Endodermal cell (in vitro differentiated cells): ENCODE data around the gene ZNF417. TPM values are rescaled to one million over a fixed set of nuclear protein-coding genes. Genes with fewer than 3 reads are reported as not detected.
"Not testable (repeated sequence)": the region's sequence is repeated elsewhere in the genome, so short reads cannot be mapped to it uniquely, and the experiment has no call there.

Source experiments
- DNase-seq: peaks from one replicate; pipeline ENCODE4 v3.0.0-alpha.2; 2017
- H3K27ac ChIP-seq: 2 replicates; pipeline ENCODE4 v1.5.1; 2013; ENCODE audit warnings: mild to moderate bottlenecking, low read depth, low read length, moderate library complexity
- H3K27me3 ChIP-seq: 2 replicates; pipeline ENCODE4 v1.6.1; 2013; ENCODE audit warnings: mild to moderate bottlenecking, low read length, moderate library complexity; ENCODE audit not compliant: insufficient read depth, control insufficient read depth, poor library complexity, severe bottlenecking
- H3K36me3 ChIP-seq: 2 replicates; pipeline ENCODE4 v1.7.0; 2013; ENCODE audit warnings: mild to moderate bottlenecking, low read length, moderate library complexity; ENCODE audit not compliant: control insufficient read depth, insufficient read depth
- H3K4me1 ChIP-seq: one replicate; pipeline ENCODE4 v1.7.0; 2013; ENCODE audit warnings: low read length; ENCODE audit not compliant: control insufficient read depth, insufficient read depth
- H3K4me3 ChIP-seq: 2 replicates; pipeline ENCODE4 v1.5.1; 2013; ENCODE audit warnings: mild to moderate bottlenecking, low read length, moderate library complexity
- H3K9ac ChIP-seq: 2 replicates; pipeline ENCODE4 v1.6.1; 2013; ENCODE audit warnings: mild to moderate bottlenecking, low read length, moderate library complexity; ENCODE audit not compliant: poor library complexity, severe bottlenecking; ENCODE audit errors: extremely low read depth
- H3K9me3 ChIP-seq: 2 replicates; pipeline ENCODE4 v1.6.1; 2013; ENCODE audit warnings: mild to moderate bottlenecking, low read length, moderate library complexity; ENCODE audit not compliant: control insufficient read depth
- H3K27ac Mint-ChIP-seq: 2 replicates; pipeline ENCODE4 v1.8.0; 2020; ENCODE audit warnings: mixed read lengths
- H3K27me3 Mint-ChIP-seq: 2 replicates; pipeline ENCODE4 v1.8.0; 2021; ENCODE audit warnings: mild to moderate bottlenecking, mixed read lengths; ENCODE audit not compliant: insufficient read depth
- H3K36me3 Mint-ChIP-seq: 2 replicates; pipeline ENCODE4 v1.8.0; 2020; ENCODE audit warnings: low read depth, mixed read lengths
- H3K4me1 Mint-ChIP-seq: 2 replicates; pipeline ENCODE4 v1.8.0; 2020; ENCODE audit warnings: mixed read lengths
- H3K4me3 Mint-ChIP-seq: 2 replicates; pipeline ENCODE4 v1.8.0; 2020; ENCODE audit warnings: mild to moderate bottlenecking, moderate library complexity, mixed read lengths
- H3K9me3 Mint-ChIP-seq: 2 replicates; pipeline ENCODE4 v1.8.0; 2020; ENCODE audit warnings: mild to moderate bottlenecking, mixed read lengths
- WGBS, 2 experiments: methylation state at CpG; one replicate each; pipeline versions ENCODE4 v1.1.5 to v1.1.7; 2013; ENCODE audit warnings: missing lambda C conversion rate in 2 of 2, mixed read lengths in 1 of 2; ENCODE audit not compliant: insufficient coverage in 1 of 2, insufficient read length in 1 of 2; 5-methylcytosine and 5-hydroxymethylcytosine counted together
- total RNA-seq, 2 donors: library from RNA; stranded (reverse); fragmentation: NEBNext Ultra II Directional in 1 of 2; extraction: Animal tissue kit (Norgen Biotek cat#: 25700) in 1 of 2; gene quantifications; 2 replicates in 1 of 2; 3 replicates in 1 of 2; pipeline ENCODE4 v1.2.1, GENCODE V29; 2021
- TF ChIP-seq, protein P1 (sequence below): fragments of 200-600 bp; sonication (generic); conservative IDR thresholded peaks from 2 replicates; pipeline ENCODE4 v1.5.0; 2021; ENCODE audit warnings: antibody characterized with exemption, mild to moderate bottlenecking

Gene ZNF417
- total RNA-seq, 2 donors from 2014 or later, result 16.5 to 30.9 TPM

DNA sequence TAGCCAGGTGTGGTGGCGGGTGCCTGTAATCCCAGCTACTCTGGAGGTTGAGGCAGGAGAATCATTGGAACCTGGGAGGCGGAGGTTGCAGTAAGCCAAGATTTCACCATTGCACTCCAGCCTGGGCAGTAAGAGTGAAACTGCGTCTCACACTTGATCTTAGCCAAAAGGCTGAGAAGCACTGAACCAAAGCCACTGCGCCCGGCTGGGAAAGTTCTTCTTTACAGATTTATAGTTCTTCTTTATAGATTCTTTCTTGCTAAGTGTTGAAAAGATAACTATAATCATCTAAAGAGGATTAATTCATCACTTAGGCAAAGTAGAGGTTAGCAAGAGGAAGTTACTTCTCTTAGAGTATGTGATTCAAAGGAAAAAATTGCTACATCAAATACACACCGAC lies 11.1 kb downstream of the ZNF417 start:
- WGBS, 2 experiments, result 98 to 100% methylated on average over 2 to 4 of the region's 6 CpGs
- Histone ChIP-seq H3K27ac (no peak overlapping the region), H3K9me3 (peaks cover 24% of the 10 kb centered on the region), H3K36me3 (peaks cover 45% of the 10 kb centered on the region), H3K27me3 (no peaks in the 10 kb centered on the region), H3K4me1 (no peaks in the 10 kb centered on the region), H3K4me3 (no peak overlapping the region), H3K9ac (no peak overlapping the region)
- Mint-ChIP-seq H3K9me3 (peaks cover 17% of the 10 kb centered on the region), H3K27ac (no peak overlapping the region), H3K36me3 (peaks cover 49% of the 10 kb centered on the region), H3K27me3 (no peaks in the 10 kb centered on the region), H3K4me3 (no peak overlapping the region), H3K4me1 (no peaks in the 10 kb centered on the region)
- no peak for DNase-seq
- TF ChIP-seq, protein P1, sequence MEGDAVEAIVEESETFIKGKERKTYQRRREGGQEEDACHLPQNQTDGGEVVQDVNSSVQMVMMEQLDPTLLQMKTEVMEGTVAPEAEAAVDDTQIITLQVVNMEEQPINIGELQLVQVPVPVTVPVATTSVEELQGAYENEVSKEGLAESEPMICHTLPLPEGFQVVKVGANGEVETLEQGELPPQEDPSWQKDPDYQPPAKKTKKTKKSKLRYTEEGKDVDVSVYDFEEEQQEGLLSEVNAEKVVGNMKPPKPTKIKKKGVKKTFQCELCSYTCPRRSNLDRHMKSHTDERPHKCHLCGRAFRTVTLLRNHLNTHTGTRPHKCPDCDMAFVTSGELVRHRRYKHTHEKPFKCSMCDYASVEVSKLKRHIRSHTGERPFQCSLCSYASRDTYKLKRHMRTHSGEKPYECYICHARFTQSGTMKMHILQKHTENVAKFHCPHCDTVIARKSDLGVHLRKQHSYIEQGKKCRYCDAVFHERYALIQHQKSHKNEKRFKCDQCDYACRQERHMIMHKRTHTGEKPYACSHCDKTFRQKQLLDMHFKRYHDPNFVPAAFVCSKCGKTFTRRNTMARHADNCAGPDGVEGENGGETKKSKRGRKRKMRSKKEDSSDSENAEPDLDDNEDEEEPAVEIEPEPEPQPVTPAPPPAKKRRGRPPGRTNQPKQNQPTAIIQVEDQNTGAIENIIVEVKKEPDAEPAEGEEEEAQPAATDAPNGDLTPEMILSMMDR, result no peak

DNA sequence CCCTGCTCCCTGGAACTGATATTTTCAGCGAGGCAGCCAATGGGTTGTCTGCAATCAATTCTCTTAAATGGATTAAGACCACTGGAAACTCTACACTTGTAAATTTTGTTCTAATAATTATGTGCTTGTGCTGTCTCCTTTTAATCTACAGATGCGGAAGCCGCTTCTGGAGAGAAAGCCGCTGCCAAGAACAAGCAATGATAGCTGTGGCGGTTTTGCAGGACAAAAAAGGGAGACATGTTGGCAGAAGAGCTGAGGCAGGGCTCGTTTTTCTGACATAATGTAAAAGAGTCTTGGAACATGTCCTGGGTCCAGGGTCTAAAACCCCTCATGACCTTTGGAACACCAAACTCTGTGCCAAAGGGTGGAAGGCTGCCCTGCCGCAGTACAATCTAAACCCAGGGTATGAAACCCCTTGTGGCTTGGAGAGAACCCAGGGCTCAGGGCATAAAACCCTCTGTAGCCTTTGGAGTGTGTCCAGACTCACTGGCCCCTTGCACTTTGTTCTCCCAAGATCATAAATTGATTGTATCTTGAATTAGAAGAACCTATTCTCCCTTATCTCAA lies 12.7 kb downstream of the ZNF417 start:
- Histone ChIP-seq H3K4me1 (no peaks in the 10 kb centered on the region), H3K9me3 (peaks cover 24% of the 10 kb centered on the region), H3K36me3 (peaks cover 43% of the 10 kb centered on the region), H3K4me3 (no peak overlapping the region), H3K27me3 (no peaks in the 10 kb centered on the region), H3K27ac (no peak overlapping the region), H3K9ac (no peak overlapping the region)
- DNase-seq, result no peak
- TF ChIP-seq, protein P1, result no peak
- no peak overlapping the region for H3K27ac Mint-ChIP-seq
- H3K36me3 Mint-ChIP-seq, result peaks cover 39% of the 10 kb centered on the region
- peaks cover 12% of the 10 kb centered on the region for H3K9me3 Mint-ChIP-seq
- 81 to 84% methylated on average over 7 of the region's 7 CpGs for WGBS, 2 experiments
- no peaks in the 10 kb centered on the region for H3K4me1 Mint-ChIP-seq
- H3K27me3 Mint-ChIP-seq, result no peaks in the 10 kb centered on the region
- H3K4me3 Mint-ChIP-seq, result no peak overlapping the region

DNA sequence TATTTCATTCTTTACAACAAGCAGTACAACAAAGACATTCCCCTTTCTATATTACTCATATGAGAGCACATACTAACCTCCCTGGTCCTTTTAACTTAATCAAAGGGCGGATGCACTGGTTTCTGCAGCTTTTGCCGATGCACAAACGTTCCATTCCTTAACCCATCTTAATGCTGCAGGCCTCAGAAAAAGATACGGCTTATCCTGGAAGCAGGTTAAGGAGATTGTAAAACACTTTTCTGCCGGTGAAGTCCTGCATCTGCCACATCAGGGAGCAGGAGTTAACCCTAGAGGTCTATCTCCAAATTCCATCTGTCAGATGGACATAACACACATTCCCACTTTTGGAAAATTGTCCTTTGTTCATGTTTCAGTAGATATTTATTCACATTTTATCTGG lies 16.1 kb downstream of the ZNF417 start:
- Mint-ChIP-seq H3K4me1 (no peaks in the 10 kb centered on the region), H3K27ac (no peak overlapping the region), H3K9me3 (peaks cover 10% of the 10 kb centered on the region), H3K27me3 (no peaks in the 10 kb centered on the region), H3K4me3 (no peak overlapping the region), H3K36me3 (peaks cover 11% of the 10 kb centered on the region)
- DNase-seq, result no peak
- no peaks in the 10 kb centered on the region for H3K27me3 ChIP-seq
- H3K36me3 ChIP-seq, result peaks cover 17% of the 10 kb centered on the region
- H3K9me3 ChIP-seq, result peaks cover 21% of the 10 kb centered on the region
- H3K9ac ChIP-seq, result no peak overlapping the region
- WGBS, 2 experiments, result 93 to 100% methylated on average over 5 of the region's 5 CpGs
- H3K4me1 ChIP-seq, result no peaks in the 10 kb centered on the region
- H3K27ac ChIP-seq, result no peak overlapping the region
- no peak overlapping the region for H3K4me3 ChIP-seq
- TF ChIP-seq, protein P1, result no peak

DNA sequence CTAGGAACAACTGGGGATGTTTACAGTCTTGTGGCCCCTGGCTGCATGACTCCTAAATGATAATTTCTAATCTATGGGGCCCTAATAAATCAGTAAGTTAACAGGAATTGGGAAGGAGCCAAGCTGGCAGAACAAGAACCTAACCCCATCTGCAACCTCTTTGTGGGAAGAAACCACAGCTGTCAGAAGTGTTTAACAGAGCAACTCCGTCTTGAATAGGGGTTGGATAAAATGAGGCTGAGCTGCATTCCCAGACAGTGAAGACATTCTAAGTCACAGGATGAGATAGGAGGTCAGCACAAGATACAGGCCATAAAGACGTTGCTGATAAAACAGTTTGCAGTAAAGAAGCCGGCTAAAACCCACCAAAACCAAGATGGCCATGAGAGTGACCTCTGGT lies 25.7 kb downstream of the ZNF417 start:
- not testable (repeated sequence) for H3K9me3 ChIP-seq, H3K36me3 ChIP-seq, H3K27me3 ChIP-seq, H3K27me3 Mint-ChIP-seq, H3K4me1 ChIP-seq, DNase-seq, H3K4me3 Mint-ChIP-seq, H3K27ac Mint-ChIP-seq, H3K4me1 Mint-ChIP-seq
- H3K9ac ChIP-seq, result peak overlapping the region; percentile 73
- H3K27ac ChIP-seq, result peak overlapping the region; percentile 72
- WGBS, 2 experiments, result 65 to 78% methylated on average over 3 of the region's 3 CpGs
- peaks cover 26% of the 10 kb centered on the region for H3K9me3 Mint-ChIP-seq
- peaks cover 23% of the 10 kb centered on the region for H3K36me3 Mint-ChIP-seq
- H3K4me3 ChIP-seq, result peak overlapping the region; percentile 56
